Superior temporal gyrus (tissue), 1 donor: ENCODE measurements around the gene SEMG2.

Experiments used
- DNase-seq: peaks from one replicate; pipeline ENCODE4 v3.0.0-alpha.2; 2016; ENCODE audit errors: extremely low spot score

Gene SEMG2, protein sequence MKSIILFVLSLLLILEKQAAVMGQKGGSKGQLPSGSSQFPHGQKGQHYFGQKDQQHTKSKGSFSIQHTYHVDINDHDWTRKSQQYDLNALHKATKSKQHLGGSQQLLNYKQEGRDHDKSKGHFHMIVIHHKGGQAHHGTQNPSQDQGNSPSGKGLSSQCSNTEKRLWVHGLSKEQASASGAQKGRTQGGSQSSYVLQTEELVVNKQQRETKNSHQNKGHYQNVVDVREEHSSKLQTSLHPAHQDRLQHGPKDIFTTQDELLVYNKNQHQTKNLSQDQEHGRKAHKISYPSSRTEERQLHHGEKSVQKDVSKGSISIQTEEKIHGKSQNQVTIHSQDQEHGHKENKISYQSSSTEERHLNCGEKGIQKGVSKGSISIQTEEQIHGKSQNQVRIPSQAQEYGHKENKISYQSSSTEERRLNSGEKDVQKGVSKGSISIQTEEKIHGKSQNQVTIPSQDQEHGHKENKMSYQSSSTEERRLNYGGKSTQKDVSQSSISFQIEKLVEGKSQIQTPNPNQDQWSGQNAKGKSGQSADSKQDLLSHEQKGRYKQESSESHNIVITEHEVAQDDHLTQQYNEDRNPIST

DNA sequence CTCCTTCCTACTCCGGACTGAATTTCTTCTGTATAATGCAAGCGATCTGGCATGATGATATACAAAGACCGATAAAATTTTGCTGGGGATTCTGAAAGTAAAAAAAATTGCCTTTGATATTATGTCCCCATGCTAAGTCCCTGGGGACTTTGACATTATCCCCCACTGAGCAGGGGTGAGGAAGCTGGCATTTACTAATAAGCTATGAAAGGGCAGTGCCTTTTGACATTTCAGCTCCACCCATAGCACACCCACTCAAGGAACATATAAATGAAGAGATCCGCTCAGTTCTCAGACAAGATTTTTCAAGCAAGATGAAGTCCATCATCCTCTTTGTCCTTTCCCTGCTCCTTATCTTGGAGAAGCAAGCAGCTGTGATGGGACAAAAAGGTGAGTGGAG is at the start of gene SEMG2:
SEMG2 (plus strand) TSS at position 298 of the 400 bp plus-strand sequence; CDS start at position 315, 17 bp downstream.
- DNase-seq, result no peak

DNA sequence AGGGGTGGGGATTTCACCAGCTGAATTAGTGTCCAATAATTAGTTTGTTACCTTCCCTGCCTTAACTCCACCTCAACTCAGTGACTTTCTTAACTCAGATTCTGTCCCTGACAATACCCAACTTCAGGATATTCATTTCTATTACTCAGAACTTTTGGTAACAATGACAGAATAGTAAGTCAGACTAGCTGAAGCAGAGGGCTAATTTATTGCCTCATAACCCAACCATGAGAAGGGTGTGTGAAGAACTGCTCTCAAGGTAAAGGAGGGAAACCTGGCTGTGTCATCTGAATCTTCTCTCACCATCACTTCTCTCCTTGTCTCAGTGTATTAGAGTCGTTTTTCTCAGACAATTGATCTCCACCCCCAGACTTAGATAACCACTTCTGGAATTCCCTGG is 47.7 kb upstream of the SEMG2 start:
- no peak for DNase-seq

DNA sequence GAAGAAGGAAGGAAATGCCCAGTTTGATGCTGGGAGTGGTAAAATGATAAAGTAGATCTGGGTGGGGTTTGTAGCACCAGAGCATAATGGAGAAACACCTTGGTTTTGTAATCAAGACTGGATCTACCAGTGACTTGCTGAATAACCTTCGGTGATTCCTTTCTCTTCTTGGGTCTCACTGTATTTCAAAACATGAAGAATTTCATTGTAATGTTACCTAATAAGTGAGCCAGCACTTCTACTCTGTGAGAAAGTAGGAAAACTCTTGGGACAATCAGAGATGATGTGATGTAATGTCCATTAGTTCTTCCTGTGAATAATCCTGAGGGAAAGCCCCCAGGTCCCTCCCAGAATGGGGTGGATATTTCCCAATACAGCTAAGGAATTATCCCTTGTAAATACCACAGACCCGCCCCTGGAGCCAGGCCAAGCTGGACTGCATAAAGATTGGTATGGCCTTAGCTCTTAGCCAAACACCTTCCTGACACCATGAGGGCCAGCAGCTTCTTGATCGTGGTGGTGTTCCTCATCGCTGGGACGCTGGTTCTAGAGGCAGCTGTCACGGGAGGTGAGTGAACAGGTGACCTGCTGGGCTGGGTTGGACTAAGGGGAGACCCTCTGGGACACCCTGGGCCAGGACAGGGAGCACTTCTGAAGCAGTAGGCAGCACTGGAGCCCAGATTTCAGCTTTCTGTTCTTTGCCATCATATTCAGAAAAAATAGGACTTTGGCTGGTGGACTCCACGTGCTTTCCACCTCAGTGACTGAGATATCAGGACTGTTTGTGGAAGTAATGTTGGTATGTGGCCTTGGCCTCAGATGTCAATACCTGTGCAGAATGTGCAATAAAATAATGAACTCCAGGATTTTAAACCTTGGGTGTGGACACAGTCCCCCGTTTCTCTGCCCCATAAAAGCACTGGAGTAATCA is 46.5 kb upstream of the SEMG2 start, which contains the start of gene PI3:
PI3 (plus strand) TSS at position 469 of the 931 bp plus-strand sequence; CDS start at position 490, 21 bp downstream.
- DNase-seq, result no peak

DNA sequence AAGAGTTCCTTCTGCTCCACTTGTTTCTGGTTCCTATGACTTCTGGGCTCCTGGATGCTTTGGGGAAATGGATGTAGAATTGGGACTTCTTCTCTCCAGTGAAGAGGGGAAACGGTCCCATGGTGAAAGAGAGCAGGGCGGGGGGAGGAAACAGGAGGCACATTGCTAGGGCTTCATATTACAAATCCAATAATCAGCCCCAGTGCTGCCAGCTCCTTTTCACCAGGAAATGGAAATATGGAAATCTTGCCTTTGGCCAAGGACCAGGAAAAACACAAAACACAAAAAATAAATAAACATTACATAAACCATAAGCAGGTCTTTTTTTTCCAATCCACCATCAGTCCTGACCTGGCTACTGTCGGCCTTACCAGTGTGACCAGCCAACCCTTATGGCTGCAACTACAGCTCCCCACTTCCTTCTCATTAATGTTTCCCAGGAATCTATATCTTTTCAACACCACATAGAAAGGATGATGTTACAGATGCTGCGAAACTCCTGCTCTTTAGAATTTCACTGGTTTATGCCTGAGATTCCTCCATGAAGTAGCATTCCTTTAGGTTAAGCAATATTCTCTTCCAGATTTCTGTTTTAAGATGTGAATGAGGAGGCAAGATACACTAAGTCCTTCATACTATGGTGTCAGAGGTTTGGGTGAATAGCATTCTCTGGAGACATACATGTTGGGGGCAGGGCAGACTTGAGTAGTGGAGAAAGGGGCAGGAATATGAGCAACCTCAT is 44.5 kb upstream of the SEMG2 start:
- DNase-seq, result no peak

DNA sequence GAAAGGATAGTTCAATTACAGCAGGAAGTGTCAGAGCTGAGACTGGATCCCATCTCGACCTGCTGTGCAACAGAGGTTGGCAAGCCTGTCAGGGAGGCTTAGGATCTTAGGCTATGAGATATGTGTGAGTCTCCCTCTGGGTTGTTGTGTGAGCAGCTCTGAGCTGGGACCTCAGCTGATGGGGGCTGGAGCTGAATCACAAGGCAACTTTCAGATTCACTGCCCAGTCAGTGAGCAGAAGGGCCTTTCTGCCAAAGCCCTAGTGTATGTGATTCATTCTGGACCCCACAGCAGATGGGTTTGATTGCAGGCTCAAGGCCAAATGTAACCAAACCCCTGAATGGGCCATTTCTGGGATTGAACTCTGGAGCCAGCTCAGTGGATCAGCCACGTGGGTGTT is 42.0 kb upstream of the SEMG2 start:
- no peak for DNase-seq

DNA sequence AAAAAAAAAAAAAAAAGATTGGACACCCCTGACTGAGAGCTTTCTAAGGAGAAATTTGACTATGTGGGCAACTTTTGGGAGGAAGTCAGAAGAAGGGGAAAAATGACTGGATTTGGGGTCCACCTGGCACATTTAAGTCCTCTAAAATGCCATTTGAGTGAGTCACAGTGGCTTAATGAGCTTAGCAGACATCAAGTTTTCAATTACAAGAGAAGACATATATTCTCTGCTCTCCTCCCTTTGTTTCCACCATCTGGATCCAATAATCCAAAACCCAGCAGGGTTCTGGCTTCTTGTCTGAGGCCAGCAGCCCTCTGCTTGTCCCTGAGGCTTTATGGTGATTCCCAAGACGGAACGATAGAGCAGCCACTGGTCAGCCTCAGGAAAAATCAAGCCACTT is 39.5 kb upstream of the SEMG2 start:
- no peak for DNase-seq

DNA sequence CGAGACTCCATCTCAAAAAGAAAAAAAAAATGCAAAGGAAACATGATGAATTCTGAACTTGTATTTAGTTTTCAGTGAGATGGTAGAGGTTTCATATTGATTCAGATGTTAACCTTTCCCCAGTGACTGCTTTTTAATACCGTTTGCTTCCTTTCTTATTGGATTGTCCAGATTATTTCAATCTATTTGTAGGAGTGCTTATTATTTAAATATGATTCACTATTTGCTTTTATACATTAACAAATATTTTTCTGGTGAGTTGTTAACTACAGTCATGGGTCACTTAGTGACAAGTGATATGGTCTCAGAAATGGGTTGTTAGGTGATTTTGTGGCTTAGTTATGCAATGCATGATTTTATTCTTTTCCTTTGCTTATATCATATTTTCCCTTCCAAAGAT is 38.1 kb upstream of the SEMG2 start:
- DNase-seq, result no peak

DNA sequence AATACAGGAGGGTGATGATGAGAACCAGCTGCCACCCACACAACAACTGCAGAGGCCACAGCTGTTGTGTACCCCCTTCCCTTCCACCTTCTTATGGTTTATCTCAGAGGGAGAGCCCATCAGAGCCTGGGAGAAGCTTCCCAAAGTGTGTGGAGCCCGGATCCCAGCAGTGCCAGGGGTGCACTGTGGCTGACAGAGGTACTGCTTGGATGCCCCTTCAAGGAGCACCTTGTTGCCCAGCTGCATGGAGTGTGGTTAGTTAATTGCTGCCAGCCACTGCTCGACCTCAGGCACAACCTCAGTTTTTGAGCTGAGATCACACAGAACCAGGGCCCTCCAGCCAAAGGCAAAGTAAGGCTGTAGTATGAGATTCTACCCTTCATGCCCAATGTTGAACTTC is 33.5 kb upstream of the SEMG2 start:
- no peak for DNase-seq

DNA sequence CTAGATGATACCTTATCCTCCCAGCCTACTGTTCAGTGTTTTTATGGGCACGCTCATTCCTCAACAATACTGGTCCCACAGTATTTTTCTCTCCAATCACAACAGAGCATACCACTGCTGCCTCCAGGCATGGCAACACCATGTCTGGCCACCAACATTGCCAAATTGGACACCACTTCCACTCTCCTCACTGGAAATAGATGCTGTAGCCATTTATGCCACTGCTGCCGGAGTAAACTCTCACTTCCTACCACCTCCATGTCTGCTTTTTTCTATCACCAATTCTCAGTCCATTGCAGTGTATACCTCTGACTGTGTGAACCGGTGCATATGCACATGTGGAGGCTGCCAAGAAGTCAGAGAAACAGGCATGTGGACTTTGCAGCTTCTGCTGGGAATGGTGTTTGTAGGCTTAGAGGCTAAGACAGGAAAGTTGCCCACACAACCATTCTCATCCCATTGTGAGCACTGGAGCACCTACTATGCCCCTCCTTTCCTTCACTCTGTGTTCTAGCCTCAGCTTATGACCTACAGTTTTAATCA is 32.0 kb upstream of the SEMG2 start:
- DNase-seq, result no peak

DNA sequence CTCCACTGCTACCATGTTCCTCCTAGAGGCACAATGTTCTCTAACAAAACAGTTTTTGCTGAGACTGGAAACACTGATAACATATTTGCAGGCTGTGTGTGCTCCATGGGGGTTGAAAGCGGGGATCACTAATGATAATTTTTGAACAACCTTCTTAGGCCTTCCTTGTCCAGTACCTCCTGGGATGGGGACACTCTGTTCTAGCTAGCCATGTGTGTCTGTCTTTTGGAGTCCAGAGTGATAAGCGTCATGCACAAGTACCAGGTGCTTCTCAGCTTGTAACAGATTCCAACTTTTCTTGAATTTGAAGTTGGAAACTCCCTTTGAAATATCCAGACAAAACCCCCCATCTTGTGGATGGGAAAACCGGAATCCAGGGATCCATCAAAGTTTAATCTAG is 31.3 kb upstream of the SEMG2 start:
- no peak for DNase-seq

DNA sequence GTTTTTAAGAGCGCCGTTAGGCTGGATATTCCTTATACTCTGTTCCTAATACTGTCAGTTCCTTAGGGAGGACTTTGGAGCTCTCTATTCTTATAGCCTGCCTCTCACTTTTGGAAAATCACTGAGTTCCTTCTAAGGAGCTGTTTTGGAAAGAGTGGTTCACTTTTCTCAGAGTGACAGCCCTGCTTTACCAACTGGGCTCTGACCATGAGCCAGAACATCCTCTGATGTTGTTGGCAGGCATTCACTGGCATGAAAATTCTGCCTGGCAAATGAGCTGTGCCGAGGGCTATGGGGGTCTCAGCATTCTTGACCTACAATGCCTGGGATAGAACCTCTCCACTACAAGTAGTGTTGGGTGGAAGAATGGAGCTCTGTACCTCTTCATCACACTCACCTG is 29.2 kb upstream of the SEMG2 start:
- peak; percentile 54 for DNase-seq

DNA sequence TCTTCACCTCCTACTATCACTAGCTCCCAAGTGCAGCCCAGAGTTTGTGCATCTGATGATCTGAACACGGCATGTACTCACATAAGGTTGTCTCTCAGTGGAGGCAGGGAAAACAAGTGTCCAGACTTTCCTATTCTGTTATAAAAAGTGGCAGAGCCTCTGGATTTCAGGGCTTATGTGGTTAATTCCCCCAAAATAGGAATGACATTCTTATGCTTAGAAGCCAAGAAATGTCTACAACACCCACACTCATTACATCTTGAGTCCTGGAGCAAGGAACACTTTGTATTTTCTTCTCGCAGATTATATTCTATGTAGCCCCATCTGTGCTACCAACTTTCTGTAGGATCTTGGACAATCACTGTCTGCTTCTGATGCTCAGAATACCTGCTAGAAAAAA is 27.8 kb upstream of the SEMG2 start:
- peak; percentile 70 for DNase-seq

DNA sequence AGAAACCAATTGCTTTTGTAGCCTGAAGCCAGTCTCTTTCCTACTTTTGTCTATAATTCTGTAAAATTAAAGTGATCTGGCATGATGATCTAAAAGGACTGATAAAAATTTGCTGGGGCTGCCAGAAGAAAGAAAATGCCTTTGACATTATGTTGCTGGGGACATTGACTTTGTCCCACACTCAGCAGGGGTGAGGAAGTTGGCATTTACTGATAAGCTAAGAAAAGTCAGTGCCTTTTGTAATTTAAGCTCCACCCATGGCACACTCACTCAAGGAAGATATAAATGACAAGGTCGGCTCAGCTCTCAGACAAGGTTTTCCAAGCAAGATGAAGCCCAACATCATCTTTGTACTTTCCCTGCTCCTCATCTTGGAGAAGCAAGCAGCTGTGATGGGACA is 14.4 kb upstream of the SEMG2 start, which contains the start of gene SEMG1:
SEMG1 (plus strand) TSS at position 309 of the 400 bp plus-strand sequence; CDS start at position 330, 21 bp downstream.
- DNase-seq, result no peak

DNA sequence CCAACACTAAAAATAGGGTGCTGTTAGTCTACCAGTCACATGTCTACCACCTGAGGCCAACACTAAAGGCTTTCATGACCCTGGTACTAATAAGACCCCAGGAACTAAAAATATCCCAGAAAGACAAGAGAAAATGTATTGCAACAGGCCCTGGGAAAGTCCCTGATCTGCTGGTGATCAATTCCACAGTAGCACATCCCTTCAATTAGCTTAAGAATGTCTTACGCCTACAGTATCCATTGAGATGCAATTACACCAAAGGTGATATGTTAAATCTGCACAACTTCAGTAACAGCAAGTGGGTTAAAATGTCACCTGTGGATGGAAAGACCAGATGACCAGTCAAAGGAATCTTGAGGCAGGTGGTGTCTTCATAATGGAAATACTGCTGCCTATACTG is 11.2 kb upstream of the SEMG2 start:
- DNase-seq, result no peak

DNA sequence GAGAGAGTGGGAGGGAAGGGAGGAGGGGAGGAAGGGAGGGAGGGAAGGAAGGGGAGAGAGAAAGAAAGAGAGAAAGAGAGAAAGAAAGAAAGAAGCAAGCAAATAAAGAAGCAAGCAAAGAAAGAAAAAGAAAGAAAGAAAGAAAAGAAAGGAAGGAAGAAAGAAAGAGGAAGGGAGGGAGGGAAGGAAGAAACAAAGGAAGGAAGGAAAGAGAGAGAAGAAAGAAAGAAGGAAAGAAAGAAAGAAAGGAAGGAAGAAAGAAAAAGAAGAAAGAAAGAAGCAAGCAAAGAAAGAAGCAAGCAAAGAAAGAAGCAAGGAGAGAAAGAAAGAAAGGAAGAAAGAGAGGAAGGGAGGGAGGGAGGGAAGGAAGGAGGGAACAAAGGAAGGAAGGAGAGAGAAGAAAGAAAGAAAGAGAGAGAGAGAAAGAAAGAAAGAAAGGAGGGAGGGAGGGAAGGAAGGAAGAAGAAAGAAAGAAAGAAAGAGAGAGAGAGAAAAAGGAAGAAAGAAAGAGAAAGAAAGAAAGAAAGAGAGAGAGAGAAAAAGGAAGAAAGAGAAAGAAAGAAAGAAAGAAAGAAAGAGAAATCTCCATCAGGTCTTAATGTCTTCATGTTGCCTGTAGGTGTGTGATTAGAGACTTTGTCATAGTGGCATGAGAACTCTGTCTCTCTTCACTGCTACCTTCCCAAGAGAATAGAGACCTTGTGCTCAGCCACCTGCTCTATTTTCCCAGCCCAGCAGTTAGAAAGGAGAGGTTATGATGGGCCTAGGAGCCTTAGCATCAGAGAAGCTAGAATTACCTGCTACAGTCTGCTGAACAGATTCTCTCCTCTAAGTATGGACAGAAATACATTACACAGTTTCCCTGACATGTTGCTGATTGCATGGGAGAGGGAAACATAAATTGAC is 9.4 kb upstream of the SEMG2 start:
- no peak for DNase-seq

DNA sequence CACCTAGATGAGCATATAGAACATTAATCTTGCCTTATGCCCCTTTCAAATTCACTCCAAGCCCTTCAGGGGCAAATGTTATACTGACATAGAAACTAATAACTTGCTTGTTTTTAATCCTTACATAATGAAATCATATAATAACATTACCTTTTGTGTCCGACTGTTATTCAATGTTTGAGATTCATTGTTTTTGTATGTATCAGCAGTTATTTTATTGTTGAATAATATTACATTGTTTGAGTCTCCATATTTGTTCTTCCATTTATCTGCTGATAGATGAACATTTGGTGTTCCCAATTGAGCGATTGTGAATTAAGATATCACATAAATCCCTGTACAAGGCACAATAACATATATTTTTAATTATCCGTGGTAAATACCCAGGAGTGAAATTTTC is 8.3 kb upstream of the SEMG2 start:
- DNase-seq, result no peak

DNA sequence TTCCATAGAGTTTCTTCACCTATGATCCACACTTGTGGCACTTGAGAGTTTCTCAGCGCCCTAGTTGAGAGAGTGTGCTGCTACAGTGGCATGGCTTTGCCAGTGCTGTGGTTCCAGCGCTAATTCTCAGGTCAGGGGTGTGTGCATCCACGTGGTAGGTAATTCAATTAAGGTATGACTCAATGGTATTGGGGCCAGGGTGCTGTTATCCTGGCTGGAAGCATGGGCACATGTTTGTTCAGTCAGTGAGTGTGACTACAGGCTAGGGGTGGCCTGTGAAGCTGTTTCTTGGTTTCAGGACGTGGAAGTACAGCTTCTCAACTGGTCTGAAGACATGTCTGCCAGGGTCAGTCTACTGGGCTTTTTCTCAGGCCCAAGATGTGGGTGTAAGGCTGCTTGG is 3.0 kb upstream of the SEMG2 start:
- no peak for DNase-seq

DNA sequence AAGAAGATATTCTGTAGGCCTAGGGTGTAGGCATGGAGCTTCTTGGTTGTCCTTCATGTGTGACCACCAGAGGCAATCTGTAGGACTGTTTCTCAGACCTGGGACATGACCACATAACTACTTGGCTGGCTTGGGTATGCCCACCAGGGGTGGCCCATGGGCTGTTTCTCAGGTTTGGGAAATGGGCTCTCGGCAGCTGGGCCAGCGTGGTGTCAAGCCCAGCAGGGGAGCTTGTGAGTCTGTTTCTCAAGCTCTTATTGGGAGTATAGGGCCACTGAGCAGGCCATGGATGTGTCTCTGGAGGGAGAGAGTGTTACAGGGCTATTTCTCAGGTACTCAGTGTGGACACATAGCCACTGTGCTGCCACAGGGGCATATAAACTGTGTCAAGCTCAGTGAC is 2.5 kb upstream of the SEMG2 start:
- DNase-seq, result no peak

DNA sequence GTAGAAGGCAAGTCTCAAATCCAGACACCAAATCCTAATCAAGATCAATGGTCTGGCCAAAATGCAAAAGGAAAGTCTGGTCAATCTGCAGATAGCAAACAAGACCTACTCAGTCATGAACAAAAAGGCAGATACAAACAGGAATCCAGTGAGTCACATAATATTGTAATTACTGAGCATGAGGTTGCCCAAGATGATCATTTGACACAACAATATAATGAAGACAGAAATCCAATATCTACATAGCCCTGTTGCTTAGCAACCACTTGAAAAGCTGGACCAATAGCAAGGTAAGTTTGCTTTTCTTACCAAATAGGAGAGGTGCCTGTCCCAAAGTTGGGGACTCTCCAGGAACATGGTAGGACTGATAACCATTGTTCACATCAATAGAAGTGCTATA is 2.0 kb downstream of the SEMG2 start:
- DNase-seq, result no peak

DNA sequence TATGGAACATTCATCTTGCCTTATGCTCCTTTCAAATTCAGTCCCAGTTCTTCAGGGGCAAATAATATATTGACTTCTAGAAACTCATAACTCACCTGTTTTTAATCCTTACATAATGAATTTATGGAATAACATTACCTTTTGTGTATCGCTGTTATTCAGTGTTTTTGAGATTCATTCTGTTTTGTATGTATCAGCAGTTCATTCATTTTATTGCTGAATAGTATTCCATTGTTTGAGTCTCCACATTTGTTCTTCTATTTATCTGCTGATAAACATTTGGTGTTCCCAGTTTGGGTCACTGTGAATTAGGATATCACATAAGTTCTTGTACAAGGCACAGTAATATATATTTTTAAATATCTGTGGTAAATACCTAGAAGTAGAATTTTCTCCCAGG is 5.1 kb downstream of the SEMG2 start:
- DNase-seq, result no peak
